Measurements from ENCODE around the gene TRIM71.

TRIM71 gene

GRCh38 chr3:32813180-32813579, 4.6 kb upstream of the TRIM71 start:
- H3K27ac Mint-ChIP-seq (ENCODE audit: low read depth): no peak overlapping the region
- H3K4me1 Mint-ChIP-seq: no peaks in the 10 kb centered on the region
- H3K27me3 Mint-ChIP-seq: peaks cover 28% of the 10 kb centered on the region
- no peak for ATAC-seq (replicated peaks; ENCODE audit: extremely low read depth, poor library complexity, severe bottlenecking)
- no peaks in the 10 kb centered on the region for H3K36me3 Mint-ChIP-seq (ENCODE audit: insufficient read depth)
- H3K9me3 Mint-ChIP-seq: no peaks in the 10 kb centered on the region
- DNase-seq (ENCODE audit: low spot score in 2 of 2): no peak
- no peak overlapping the region for H3K4me3 Mint-ChIP-seq

- H3K27ac Mint-ChIP-seq (ENCODE audit: low read depth): no peak overlapping the region
- DNase-seq (ENCODE audit: low spot score in 2 of 2) (no peak), ATAC-seq (replicated peaks; ENCODE audit: extremely low read depth, poor library complexity, severe bottlenecking) (no peak)
- peaks cover 37% of the 10 kb centered on the region for H3K27me3 Mint-ChIP-seq
- H3K4me1 Mint-ChIP-seq: no peaks in the 10 kb centered on the region
- H3K4me3 Mint-ChIP-seq: no peak overlapping the region
- H3K9me3 Mint-ChIP-seq: no peaks in the 10 kb centered on the region
- no peaks in the 10 kb centered on the region for H3K36me3 Mint-ChIP-seq (ENCODE audit: insufficient read depth)
Measured at GRCh38 chr3:32814361-32814760, 3.4 kb upstream of the TRIM71 start.

GRCh38 chr3:32815841-32816438, 1.9 kb upstream of the TRIM71 start:
- Mint-ChIP-seq H3K36me3 (ENCODE audit: insufficient read depth) (no peaks in the 10 kb centered on the region), H3K4me3 (peak overlapping the region; percentile 58), H3K27me3 (peaks cover 43% of the 10 kb centered on the region), H3K27ac (ENCODE audit: low read depth) (no peak overlapping the region), H3K9me3 (no peaks in the 10 kb centered on the region), H3K4me1 (no peaks in the 10 kb centered on the region)
- ATAC-seq (replicated peaks; ENCODE audit: extremely low read depth, poor library complexity, severe bottlenecking) (no peak), DNase-seq (ENCODE audit: low spot score in 2 of 2) (no peak)

DNA sequence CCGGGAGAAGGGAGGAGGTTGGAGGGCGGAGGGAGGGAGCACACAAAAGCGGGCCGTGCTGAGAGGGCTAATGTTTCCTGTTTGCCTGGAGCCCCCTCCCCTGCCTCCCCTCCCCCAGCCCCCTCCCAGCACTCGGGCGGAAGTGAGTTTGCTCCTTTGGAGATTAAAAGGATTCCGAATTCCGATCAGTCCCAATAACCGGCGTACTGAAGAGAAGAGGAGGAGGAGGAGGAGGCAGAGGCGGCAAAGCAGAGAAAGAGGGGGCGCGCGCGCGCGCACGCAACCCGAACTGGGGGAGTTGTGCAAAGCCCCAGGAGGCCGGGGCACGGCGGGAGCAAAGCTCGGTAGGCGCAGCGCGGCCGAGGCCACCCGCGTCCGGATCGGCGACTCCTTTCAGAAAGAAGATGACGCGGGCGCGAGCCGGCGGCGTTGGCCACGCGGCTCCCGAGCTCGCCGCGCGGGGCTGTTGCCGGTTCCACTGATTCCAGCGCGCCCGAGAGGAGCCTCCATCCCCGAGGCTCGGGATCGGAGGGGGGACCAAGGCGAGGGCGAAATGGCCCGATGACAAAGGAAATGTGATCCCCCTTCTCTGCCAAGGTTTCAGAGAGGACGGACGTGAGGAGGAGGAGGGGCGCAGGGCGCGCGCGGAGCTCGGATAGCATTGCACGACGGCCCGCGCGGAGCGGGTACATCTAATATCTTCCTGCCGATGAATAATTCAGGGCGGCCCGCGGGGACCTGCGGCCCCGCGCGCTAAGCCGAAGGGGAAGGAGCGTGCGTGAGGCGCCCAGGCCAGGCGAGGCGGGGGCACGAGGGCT, 1.1 kb upstream of the TRIM71 start:
- peaks cover 43% of the 10 kb centered on the region for H3K27me3 Mint-ChIP-seq
- no peak for ATAC-seq (replicated peaks; ENCODE audit: extremely low read depth, poor library complexity, severe bottlenecking)
- no peaks in the 10 kb centered on the region for H3K36me3 Mint-ChIP-seq (ENCODE audit: insufficient read depth)
- H3K4me1 Mint-ChIP-seq: no peaks in the 10 kb centered on the region
- peak overlapping the region; percentile 58 for H3K4me3 Mint-ChIP-seq
- no peak overlapping the region for H3K27ac Mint-ChIP-seq (ENCODE audit: low read depth)
- DNase-seq (ENCODE audit: low spot score in 2 of 2): no peak
- no peaks in the 10 kb centered on the region for H3K9me3 Mint-ChIP-seq

- ATAC-seq (replicated peaks; ENCODE audit: extremely low read depth, poor library complexity, severe bottlenecking) (no peak), DNase-seq (ENCODE audit: low spot score in 2 of 2) (no peak)
- Mint-ChIP-seq H3K36me3 (ENCODE audit: insufficient read depth) (no peaks in the 10 kb centered on the region), H3K9me3 (no peaks in the 10 kb centered on the region), H3K27me3 (peaks cover 43% of the 10 kb centered on the region), H3K4me1 (no peaks in the 10 kb centered on the region), H3K27ac (ENCODE audit: low read depth) (no peak overlapping the region), H3K4me3 (peak overlapping the region; percentile 58)
Measured at GRCh38 chr3:32817257-32817557, 590 bp upstream of the TRIM71 start.

- Mint-ChIP-seq H3K27ac (ENCODE audit: low read depth) (no peak overlapping the region), H3K4me3 (peak overlapping the region; percentile 55), H3K36me3 (ENCODE audit: insufficient read depth) (no peaks in the 10 kb centered on the region), H3K9me3 (no peaks in the 10 kb centered on the region), H3K27me3 (peaks cover 43% of the 10 kb centered on the region), H3K4me1 (no peaks in the 10 kb centered on the region)
- DNase-seq (ENCODE audit: low spot score in 2 of 2) (no peak), ATAC-seq (replicated peaks; ENCODE audit: extremely low read depth, poor library complexity, severe bottlenecking) (no peak)
Measured at GRCh38 chr3:32818229-32818969, 602 bp downstream of the TRIM71 start.

DNA sequence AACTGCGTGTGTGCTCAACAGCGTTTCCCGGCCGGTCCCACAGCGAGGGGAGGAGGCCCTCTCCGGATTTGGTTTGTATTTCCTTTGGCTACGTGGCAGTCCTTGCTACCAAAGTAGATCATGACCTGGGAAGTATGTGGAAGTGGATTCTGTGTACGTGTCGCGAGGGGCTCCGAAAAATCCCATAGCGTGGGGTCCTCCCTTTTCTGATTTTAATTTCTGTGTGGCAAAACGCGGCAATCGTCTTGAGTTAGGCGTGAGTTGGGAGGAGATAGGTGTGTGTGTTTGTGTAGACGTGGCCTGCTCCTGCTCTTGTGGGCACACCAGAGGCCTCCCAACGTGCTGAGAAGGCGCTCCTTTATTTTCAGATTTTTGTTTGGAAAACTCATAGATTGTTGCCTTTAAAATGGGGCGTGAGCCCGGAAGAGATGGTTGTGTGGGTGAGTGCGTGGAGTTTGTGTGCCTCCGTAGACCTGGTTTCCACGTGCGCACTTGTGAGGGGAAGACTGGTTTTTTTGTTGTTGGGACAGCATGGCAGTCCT, 1.2 kb downstream of the TRIM71 start:
- no peak for ATAC-seq (replicated peaks; ENCODE audit: extremely low read depth, poor library complexity, severe bottlenecking)
- H3K36me3 Mint-ChIP-seq (ENCODE audit: insufficient read depth): no peaks in the 10 kb centered on the region
- no peaks in the 10 kb centered on the region for H3K9me3 Mint-ChIP-seq
- peaks cover 43% of the 10 kb centered on the region for H3K27me3 Mint-ChIP-seq
- H3K4me3 Mint-ChIP-seq: peak overlapping the region; percentile 55
- H3K4me1 Mint-ChIP-seq: no peaks in the 10 kb centered on the region
- no peak overlapping the region for H3K27ac Mint-ChIP-seq (ENCODE audit: low read depth)
- DNase-seq (ENCODE audit: low spot score in 2 of 2): no peak

DNA sequence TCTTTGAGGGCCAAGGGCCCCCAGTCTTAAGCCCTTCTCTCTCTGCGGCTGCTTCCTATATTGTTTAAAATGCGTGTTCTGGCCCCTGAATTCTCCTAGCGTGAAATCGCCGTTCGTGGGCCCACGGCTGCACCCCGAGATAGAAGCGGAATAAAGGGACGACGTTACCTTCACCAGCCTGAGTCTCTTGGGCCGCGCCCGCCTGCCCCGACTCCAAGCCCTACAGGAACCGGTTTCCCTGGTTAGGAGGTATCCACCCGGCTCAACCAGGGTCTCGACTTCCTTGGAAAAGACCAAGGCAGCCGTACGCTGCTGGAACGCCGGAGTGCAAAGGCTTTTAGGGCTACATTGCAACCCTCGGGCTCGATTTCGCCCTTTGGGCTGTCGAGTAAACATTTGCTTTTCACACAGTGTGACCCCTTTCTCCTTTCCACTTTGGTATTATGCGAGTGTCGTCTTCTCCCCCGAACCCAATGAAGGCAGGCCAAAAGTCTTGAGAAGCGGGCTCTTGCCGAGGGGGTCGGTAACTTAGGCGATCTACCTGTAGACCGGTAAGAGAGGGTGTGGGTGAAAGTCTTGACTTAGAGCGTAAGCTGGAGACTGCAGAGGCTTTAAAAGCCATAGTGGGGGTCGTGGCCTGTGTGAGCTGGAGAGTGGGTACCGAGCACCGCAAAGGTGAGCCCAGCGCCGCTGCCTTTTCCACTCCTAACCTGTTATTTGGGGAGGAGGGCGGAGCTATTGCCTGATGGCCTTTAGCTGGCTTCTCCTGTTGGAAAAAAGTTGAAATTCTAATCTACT, 2.0 kb downstream of the TRIM71 start:
- DNase-seq (ENCODE audit: low spot score in 2 of 2) (no peak), ATAC-seq (replicated peaks; ENCODE audit: extremely low read depth, poor library complexity, severe bottlenecking) (no peak)
- Mint-ChIP-seq H3K4me1 (no peaks in the 10 kb centered on the region), H3K9me3 (no peaks in the 10 kb centered on the region), H3K4me3 (peak overlapping the region; percentile 55), H3K27ac (ENCODE audit: low read depth) (no peak overlapping the region), H3K36me3 (ENCODE audit: insufficient read depth) (no peaks in the 10 kb centered on the region), H3K27me3 (peaks cover 37% of the 10 kb centered on the region)

GRCh38 chr3:32820430-32820829, 2.6 kb downstream of the TRIM71 start:
- ATAC-seq (replicated peaks; ENCODE audit: extremely low read depth, poor library complexity, severe bottlenecking) (no peak), DNase-seq (ENCODE audit: low spot score in 2 of 2) (no peak)
- Mint-ChIP-seq H3K36me3 (ENCODE audit: insufficient read depth) (no peaks in the 10 kb centered on the region), H3K9me3 (no peaks in the 10 kb centered on the region), H3K4me3 (no peak overlapping the region), H3K27ac (ENCODE audit: low read depth) (no peak overlapping the region), H3K4me1 (no peaks in the 10 kb centered on the region), H3K27me3 (peaks cover 30% of the 10 kb centered on the region)

GRCh38 chr3:32820971-32821685, 3.3 kb downstream of the TRIM71 start:
- no peak overlapping the region for H3K4me3 Mint-ChIP-seq
- ATAC-seq (replicated peaks; ENCODE audit: extremely low read depth, poor library complexity, severe bottlenecking): no peak

GRCh38 chr3:32821686-32822296, 4.0 kb downstream of the TRIM71 start:
- Mint-ChIP-seq H3K36me3 (ENCODE audit: insufficient read depth) (no peaks in the 10 kb centered on the region), H3K4me1 (no peaks in the 10 kb centered on the region), H3K9me3 (no peaks in the 10 kb centered on the region), H3K4me3 (no peak overlapping the region), H3K27me3 (peaks cover 16% of the 10 kb centered on the region), H3K27ac (ENCODE audit: low read depth) (no peak overlapping the region)
- no peak for DNase-seq (ENCODE audit: low spot score in 2 of 2)
- ATAC-seq (replicated peaks; ENCODE audit: extremely low read depth, poor library complexity, severe bottlenecking): no peak

More at GRCh38 chr3:32820971-32821685, 3.3 kb downstream of the TRIM71 start:
- Mint-ChIP-seq H3K36me3 (ENCODE audit: insufficient read depth) (no peaks in the 10 kb centered on the region), H3K4me1 (no peaks in the 10 kb centered on the region), H3K9me3 (no peaks in the 10 kb centered on the region), H3K27me3 (peaks cover 23% of the 10 kb centered on the region), H3K27ac (ENCODE audit: low read depth) (no peak overlapping the region)
- no peak for DNase-seq (ENCODE audit: low spot score in 2 of 2)
